Measurements from ENCODE around the gene CHCHD3. TPM values are rescaled to one million over a fixed set of nuclear protein-coding genes. Genes with fewer than 3 reads are reported as not detected.

The CHCHD3 gene
- total and polyA plus RNA-seq, 7 donors = 61.7 to 93.4 (median 63.7) TPM

- H3K4me3 ChIP-seq = no peak overlapping the region
- no peak for TF ChIP-seq POLR2AphosphoS5 (IDR thresholded peaks at IDR 0.05)
- no peaks in the 10 kb centered on the region for H3K36me3 ChIP-seq
- WGBS, 2 donors = 79 to 82% methylated on average over 6 of the region's 6 CpGs
- H3K9me3 ChIP-seq = no peaks in the 10 kb centered on the region
- H3K27me3 ChIP-seq = no peaks in the 10 kb centered on the region
- H3K4me1 ChIP-seq = no peaks in the 10 kb centered on the region
- H3K27ac ChIP-seq = no peak overlapping the region
- no peak for DNase-seq
- intact Hi-C loops (cut with DNase I) = no loop called here
Observed at GRCh38 chr7:133102276-133103060, 20.6 kb upstream of the CHCHD3 start.

- H3K4me3 ChIP-seq = no peak overlapping the region
- H3K27me3 ChIP-seq = no peaks in the 10 kb centered on the region
- no peak for DNase-seq
- no peaks in the 10 kb centered on the region for H3K36me3 ChIP-seq
- WGBS, 2 donors = 53 to 86% methylated on average over 3 of the region's 3 CpGs
- no peak overlapping the region for H3K27ac ChIP-seq
- H3K9me3 ChIP-seq = no peaks in the 10 kb centered on the region
- TF ChIP-seq POLR2AphosphoS5 (IDR thresholded peaks at IDR 0.05) = no peak
- no peak for TF ChIP-seq CTCF (IDR thresholded peaks at IDR 0.05)
- no peak for TF ChIP-seq EP300 (IDR thresholded peaks at IDR 0.05)
- no peak for TF ChIP-seq POLR2A (IDR thresholded peaks at IDR 0.05)
- H3K4me1 ChIP-seq = no peaks in the 10 kb centered on the region
- intact Hi-C loops (cut with DNase I) = no loop called here
Observed at GRCh38 chr7:133099633-133100286, 17.9 kb upstream of the CHCHD3 start.

GRCh38 chr7:133095119-133095671 lies 13.3 kb upstream of the CHCHD3 start:
- no peak for DNase-seq
- no peaks in the 10 kb centered on the region for H3K36me3 ChIP-seq
- no peaks in the 10 kb centered on the region for H3K9me3 ChIP-seq
- no peak overlapping the region for H3K4me3 ChIP-seq
- 76 to 89% methylated on average over 7 of the region's 7 CpGs for WGBS, 2 donors
- intact Hi-C loops (cut with DNase I) = no loop called here
- TF ChIP-seq CTCF (IDR thresholded peaks at IDR 0.05) = no peak
- no peaks in the 10 kb centered on the region for H3K27me3 ChIP-seq
- H3K27ac ChIP-seq = no peak overlapping the region
- H3K4me1 ChIP-seq = no peaks in the 10 kb centered on the region

- TF ChIP-seq POLR2AphosphoS5 (IDR thresholded peaks at IDR 0.05) = no peak
- TF ChIP-seq CTCF (IDR thresholded peaks at IDR 0.05) = no peak
- no peak for TF ChIP-seq EP300 (IDR thresholded peaks at IDR 0.05)
- no peak for TF ChIP-seq POLR2A (IDR thresholded peaks at IDR 0.05)
- Histone ChIP-seq H3K4me3 (no peak overlapping the region), H3K27me3 (no peaks in the 10 kb centered on the region), H3K36me3 (no peaks in the 10 kb centered on the region), H3K27ac (no peak overlapping the region), H3K9me3 (no peaks in the 10 kb centered on the region), H3K4me1 (no peaks in the 10 kb centered on the region)
- intact Hi-C loops (cut with DNase I) = no loop called here
- WGBS, 2 donors = 92 to 93% methylated on average over 3 of the region's 3 CpGs
- no peak for DNase-seq
Observed at GRCh38 chr7:133091943-133092464, 10.1 kb upstream of the CHCHD3 start.

GRCh38 chr7:133082390-133082766 lies 488 bp upstream of the CHCHD3 start:
- DNase-seq = no peak
- Histone ChIP-seq H3K4me1 (peaks cover 0 to 36% (median 19%) of the 10 kb centered on the region in 4 donors), H3K27ac (peak overlapping the region in 2 of 4 donors; percentile 20 to 89), H3K4me3 (peak overlapping the region in 1 of 4 donors; percentile 88), H3K36me3 (no peaks in the 10 kb centered on the region), H3K9me3 (no peaks in the 10 kb centered on the region), H3K27me3 (no peaks in the 10 kb centered on the region)
- 78 to 90% methylated on average over 3 of the region's 3 CpGs for WGBS, 2 donors
- no peak for TF ChIP-seq POLR2A (IDR thresholded peaks at IDR 0.05)
- no peak for TF ChIP-seq POLR2AphosphoS5 (IDR thresholded peaks at IDR 0.05)
- TF ChIP-seq CTCF (IDR thresholded peaks at IDR 0.05) = no peak
- TF ChIP-seq EP300 (IDR thresholded peaks at IDR 0.05) = no peak
- intact Hi-C loops (cut with DNase I) = loop anchor here (5.0 kb wide), 2 partner anchors 170 to 1235 kb away; partner anchors contain the start of genes EXOC4 and SLC35B4
